Upper lobe of left lung (tissue), 6 donors: ENCODE measurements around the gene SAMD15. TPM values are rescaled to one million over a fixed set of nuclear protein-coding genes. Genes with fewer than 3 reads are reported as not detected.

Experiments
- ATAC-seq, 2 donors: fragments of 200-7000 bp; cut with Tn5 transposase; one replicate each; pipeline ENCODE4 v1.9.1; 2022; ENCODE audit warnings: mild to moderate bottlenecking in 2 of 2, moderate library complexity in 2 of 2; ENCODE audit not compliant: low FRiP score in 2 of 2
- DNase-seq, 2 donors: peaks; one replicate each; pipeline ENCODE4 v3.0.0-alpha.2; 2019 to 2020
- H3K27ac ChIP-seq, 4 donors: fragments of 200-600 bp; sonication (generic); one replicate each; pipeline ENCODE4 v1.5.1; 2016 to 2019
- H3K27me3 ChIP-seq, 4 donors: fragments of 200-600 bp; sonication (generic); one replicate each; pipeline ENCODE4 v1.5.1; 2017 to 2019
- H3K36me3 ChIP-seq, 4 donors: fragments of 200-600 bp; sonication (generic); one replicate each; pipeline ENCODE4 v1.5.1; 2016 to 2019
- H3K4me1 ChIP-seq, 4 donors: fragments of 200-600 bp; sonication (generic); one replicate each; pipeline ENCODE4 v1.5.1; 2018 to 2019
- H3K4me3 ChIP-seq, 4 donors: fragments of 200-600 bp; sonication (generic); one replicate each; pipeline ENCODE4 v1.5.1; 2017 to 2019; ENCODE audit warnings: mild to moderate bottlenecking in 2 of 4, moderate library complexity in 1 of 4
- H3K9me3 ChIP-seq, 4 donors: fragments of 200-600 bp; sonication (generic); one replicate each; pipeline ENCODE4 v1.5.1; 2018 to 2019
- EP300 ChIP-seq, 4 donors: sonication (generic); formaldehyde crosslinking; IDR thresholded peaks; one replicate each; pipeline ENCODE4 v1.5.1; 2017; ENCODE audit warnings: antibody characterized with exemption in 4 of 4, control low read depth in 2 of 4
- POLR2A ChIP-seq, 4 donors: fragments of 450-650 bp; IDR thresholded peaks; one replicate each; pipeline ENCODE4 v1.5.1; 2016 to 2017; ENCODE audit warnings: antibody characterized with exemption in 4 of 4, mild to moderate bottlenecking in 2 of 4
- POLR2AphosphoS5 ChIP-seq, 2 donors: sonication (generic); formaldehyde crosslinking; IDR thresholded peaks; one replicate each; pipeline ENCODE4 v1.5.1; 2017; ENCODE audit warnings: antibody characterized with exemption in 2 of 2
- WGBS, 2 donors: methylation state at CpG; one replicate each; pipeline ENCODE4 v1.1.5; 2017 to 2018; 5-methylcytosine and 5-hydroxymethylcytosine counted together
- total RNA-seq, 6 donors: library from RNA; depleted of rRNA in 4 of 6; stranded (reverse); fragments of >200 nt in 4 of 6; gene quantifications; one replicate each; pipeline versions ENCODE4 v1.1.0 to v1.2.1, GENCODE V29; 2016 to 2021
- TF ChIP-seq, protein P1 (sequence below), 6 experiments: fragments of 450-650 bp in 4 of 6; fragments of 200-600 bp in 2 of 6; sonication (generic) in 2 of 6; IDR thresholded peaks; one replicate each; pipeline ENCODE4 v1.5.1; 2016 to 2019; ENCODE audit warnings: antibody characterized with exemption in 6 of 6
- donor health status: DM: no; HTN: no; CAD: no; lungs with moderate emphysema.
- donor health status: DM: no; HTN: yes; CAD: no; lungs with severe emphysema.

SAMD15 gene
- total RNA-seq, 6 donors from 2014 or later, result 0.67 to 8.8 (median 1.5) TPM

DNA sequence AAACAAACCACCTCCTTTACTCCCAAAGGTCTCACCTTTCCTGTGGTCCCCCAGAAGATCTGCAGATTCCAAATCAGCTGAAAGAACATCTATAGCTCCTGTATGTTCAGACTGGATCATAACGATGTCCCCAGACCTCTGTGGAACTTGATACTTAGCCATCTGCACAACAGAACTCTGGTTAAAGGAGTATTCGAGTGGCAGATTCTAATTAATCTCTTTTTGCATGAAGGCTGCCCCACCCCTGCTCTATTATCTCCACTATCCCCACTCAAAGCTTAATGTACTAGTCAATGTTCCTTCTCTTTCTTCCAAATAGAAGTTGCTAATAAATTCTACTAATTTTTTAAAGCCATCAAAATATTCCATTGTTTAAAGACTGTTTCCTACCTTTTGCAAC, 33.5 kb upstream of the SAMD15 start:
- no peak overlapping the region for H3K4me3 ChIP-seq
- no peaks in the 10 kb centered on the region for H3K9me3 ChIP-seq
- ATAC-seq (no peak), DNase-seq (no peak)
- 94 to 97% methylated on average over 2 of the region's 2 CpGs for WGBS, 2 donors
- peaks cover 10 to 55% (median 23%) of the 10 kb centered on the region in 4 donors for H3K36me3 ChIP-seq
- H3K27ac ChIP-seq, result no peak overlapping the region
- H3K4me1 ChIP-seq, result no peaks in the 10 kb centered on the region
- H3K27me3 ChIP-seq, result no peaks in the 10 kb centered on the region
- no peak for TF ChIP-seq POLR2AphosphoS5 (IDR thresholded peaks at IDR 0.05)
- TF ChIP-seq, protein P1, sequence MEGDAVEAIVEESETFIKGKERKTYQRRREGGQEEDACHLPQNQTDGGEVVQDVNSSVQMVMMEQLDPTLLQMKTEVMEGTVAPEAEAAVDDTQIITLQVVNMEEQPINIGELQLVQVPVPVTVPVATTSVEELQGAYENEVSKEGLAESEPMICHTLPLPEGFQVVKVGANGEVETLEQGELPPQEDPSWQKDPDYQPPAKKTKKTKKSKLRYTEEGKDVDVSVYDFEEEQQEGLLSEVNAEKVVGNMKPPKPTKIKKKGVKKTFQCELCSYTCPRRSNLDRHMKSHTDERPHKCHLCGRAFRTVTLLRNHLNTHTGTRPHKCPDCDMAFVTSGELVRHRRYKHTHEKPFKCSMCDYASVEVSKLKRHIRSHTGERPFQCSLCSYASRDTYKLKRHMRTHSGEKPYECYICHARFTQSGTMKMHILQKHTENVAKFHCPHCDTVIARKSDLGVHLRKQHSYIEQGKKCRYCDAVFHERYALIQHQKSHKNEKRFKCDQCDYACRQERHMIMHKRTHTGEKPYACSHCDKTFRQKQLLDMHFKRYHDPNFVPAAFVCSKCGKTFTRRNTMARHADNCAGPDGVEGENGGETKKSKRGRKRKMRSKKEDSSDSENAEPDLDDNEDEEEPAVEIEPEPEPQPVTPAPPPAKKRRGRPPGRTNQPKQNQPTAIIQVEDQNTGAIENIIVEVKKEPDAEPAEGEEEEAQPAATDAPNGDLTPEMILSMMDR (IDR thresholded peaks at IDR 0.05), result no peak
- no peak for TF ChIP-seq POLR2A (IDR thresholded peaks at IDR 0.05)
- no peak for TF ChIP-seq EP300 (IDR thresholded peaks at IDR 0.05)

DNA sequence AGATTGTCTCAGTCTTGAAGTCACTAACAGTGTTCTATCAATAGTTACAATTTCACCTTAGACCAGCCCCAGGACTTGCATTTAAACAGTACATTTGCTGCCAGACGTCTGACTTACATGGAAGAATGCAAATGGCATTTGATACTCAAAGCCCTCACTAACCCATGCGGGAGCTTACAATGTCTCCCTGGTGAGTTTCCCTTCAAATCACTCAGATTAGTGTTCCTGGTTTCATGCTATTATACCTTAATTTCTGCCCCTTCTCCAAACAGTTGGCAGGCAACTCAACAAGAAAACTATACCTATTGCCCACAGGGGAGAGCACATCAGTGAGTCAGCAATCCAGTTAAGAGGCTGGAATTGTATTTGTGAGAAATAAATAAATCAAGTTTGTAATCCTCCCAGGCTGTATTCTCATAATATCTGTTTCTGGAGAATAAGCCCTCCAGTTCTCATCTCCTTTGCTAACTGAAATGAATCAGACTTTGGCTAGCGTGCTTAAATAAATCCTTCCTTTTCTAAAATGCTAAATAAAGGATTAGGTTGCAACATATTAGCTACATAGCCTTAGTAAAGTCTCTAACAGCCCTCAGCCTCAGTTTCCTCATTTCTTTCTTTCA, 32.7 kb upstream of the SAMD15 start:
- no peak for TF ChIP-seq POLR2A (IDR thresholded peaks at IDR 0.05)
- TF ChIP-seq EP300 (IDR thresholded peaks at IDR 0.05), result no peak
- no peak for TF ChIP-seq POLR2AphosphoS5 (IDR thresholded peaks at IDR 0.05)
- TF ChIP-seq, protein P1 (IDR thresholded peaks at IDR 0.05), result no peak
- WGBS, 2 donors, result 86 to 87% methylated on average over 3 of the region's 3 CpGs
- no peak overlapping the region for H3K27ac ChIP-seq
- H3K27me3 ChIP-seq, result no peaks in the 10 kb centered on the region
- H3K4me1 ChIP-seq, result no peaks in the 10 kb centered on the region
- ATAC-seq, result no peak
- H3K36me3 ChIP-seq, result peaks cover 10 to 49% (median 23%) of the 10 kb centered on the region in 4 donors
- no peaks in the 10 kb centered on the region for H3K9me3 ChIP-seq
- H3K4me3 ChIP-seq, result no peak overlapping the region
- no peak for DNase-seq

DNA sequence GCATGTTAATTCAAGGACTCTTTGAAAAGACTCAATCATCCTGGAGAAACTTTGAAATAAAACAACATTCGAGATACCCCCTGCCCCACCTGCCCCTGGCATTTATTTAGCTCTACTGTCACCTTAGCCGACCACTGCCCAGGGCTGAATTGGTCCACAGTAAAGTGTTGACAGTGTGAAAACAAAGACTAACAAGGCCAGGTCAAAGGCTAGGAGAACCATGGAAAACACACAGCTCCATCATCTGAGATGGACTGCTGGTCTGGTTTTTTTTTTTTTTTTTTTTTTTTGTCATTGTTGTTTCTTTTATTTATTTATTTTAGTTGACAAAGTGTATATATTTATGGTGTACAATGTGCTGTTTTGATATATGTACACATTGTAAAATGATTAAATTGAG, 30.7 kb upstream of the SAMD15 start:
- ATAC-seq, result no peak
- H3K4me3 ChIP-seq, result no peak overlapping the region
- TF ChIP-seq EP300 (IDR thresholded peaks at IDR 0.05), result no peak
- 84 to 89% methylated on average over 2 of the region's 2 CpGs for WGBS, 2 donors
- H3K36me3 ChIP-seq, result peaks cover 10 to 41% (median 12%) of the 10 kb centered on the region in 4 donors
- H3K4me1 ChIP-seq, result no peaks in the 10 kb centered on the region
- no peak for DNase-seq
- no peak overlapping the region for H3K27ac ChIP-seq
- H3K27me3 ChIP-seq, result no peaks in the 10 kb centered on the region
- no peaks in the 10 kb centered on the region for H3K9me3 ChIP-seq

DNA sequence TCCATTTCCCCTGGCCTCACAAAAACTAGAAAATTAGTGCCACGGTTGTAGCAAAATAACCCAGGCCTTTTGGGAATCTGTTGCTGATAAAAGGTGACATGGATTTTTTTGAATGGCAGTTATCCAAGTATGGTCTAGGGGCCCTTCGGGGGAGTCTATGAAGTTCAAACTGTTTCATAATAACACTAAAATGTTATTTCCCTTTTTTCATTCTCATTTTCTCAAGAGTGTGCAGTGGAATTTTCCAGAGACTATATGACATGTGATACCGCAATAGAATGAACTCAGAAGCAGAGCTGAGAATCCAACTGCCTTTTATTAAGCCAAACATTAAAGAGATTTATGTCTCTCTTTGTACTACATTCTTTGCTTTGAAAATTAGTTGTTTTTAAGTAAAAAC, 29.4 kb upstream of the SAMD15 start:
- no peaks in the 10 kb centered on the region for H3K27me3 ChIP-seq
- ATAC-seq (peak in 1 of 2 donors; percentile 66), DNase-seq (no peak)
- H3K36me3 ChIP-seq, result peaks cover 0 to 28% (median 5%) of the 10 kb centered on the region in 4 donors
- 51 to 66% methylated on average over 3 of the region's 3 CpGs for WGBS, 2 donors
- no peak overlapping the region for H3K27ac ChIP-seq
- H3K4me1 ChIP-seq, result no peaks in the 10 kb centered on the region
- H3K9me3 ChIP-seq, result no peaks in the 10 kb centered on the region
- no peak overlapping the region for H3K4me3 ChIP-seq
- TF ChIP-seq EP300 (IDR thresholded peaks at IDR 0.05) (no peak), POLR2A (IDR thresholded peaks at IDR 0.05) (no peak), POLR2AphosphoS5 (IDR thresholded peaks at IDR 0.05) (no peak)
- TF ChIP-seq, protein P1 (IDR thresholded peaks at IDR 0.05), result no peak

DNA sequence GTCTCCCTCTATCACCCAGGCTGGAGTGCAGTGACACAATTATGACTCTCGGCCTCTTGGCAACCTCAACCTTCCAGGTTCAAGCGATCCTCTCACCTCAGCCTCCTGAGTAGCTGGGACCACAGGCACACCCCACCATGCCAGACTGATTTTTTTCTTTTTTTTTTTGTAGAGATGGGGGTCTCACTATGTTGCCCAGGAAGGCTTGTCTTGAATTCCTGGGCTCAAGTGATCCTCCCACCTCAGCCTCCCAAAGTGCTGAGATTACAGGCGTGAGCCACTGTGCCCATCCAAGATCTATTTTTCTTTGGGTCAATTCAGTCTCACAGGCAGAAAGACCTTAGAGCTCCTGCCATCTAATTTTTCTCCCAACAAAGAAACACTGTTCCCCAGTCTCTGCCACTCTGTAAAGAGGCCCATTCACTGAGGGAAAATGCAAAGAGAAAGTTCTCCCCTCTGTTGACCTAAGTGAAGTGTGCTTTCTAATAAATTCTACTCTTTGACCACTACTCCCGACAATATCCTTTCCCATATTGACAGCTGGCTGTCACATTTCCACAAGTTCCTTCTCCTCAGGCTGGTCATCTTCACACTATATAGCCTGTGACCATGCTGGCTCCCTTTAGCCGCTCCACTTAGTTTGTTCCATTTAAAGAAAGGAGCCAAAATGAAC, 23.6 kb upstream of the SAMD15 start:
- H3K36me3 ChIP-seq, result peaks cover 0 to 12% (median 0%) of the 10 kb centered on the region in 4 donors
- H3K27ac ChIP-seq, result no peak overlapping the region
- DNase-seq, result no peak
- TF ChIP-seq POLR2AphosphoS5 (IDR thresholded peaks at IDR 0.05) (no peak), POLR2A (IDR thresholded peaks at IDR 0.05) (no peak), EP300 (IDR thresholded peaks at IDR 0.05) (no peak)
- TF ChIP-seq, protein P1 (IDR thresholded peaks at IDR 0.05), result no peak
- H3K9me3 ChIP-seq, result no peaks in the 10 kb centered on the region
- no peaks in the 10 kb centered on the region for H3K27me3 ChIP-seq
- no peak overlapping the region for H3K4me3 ChIP-seq
- ATAC-seq, result no peak
- 91 to 95% methylated on average over 5 of the region's 5 CpGs for WGBS, 2 donors
- H3K4me1 ChIP-seq, result no peaks in the 10 kb centered on the region
